Endothelial cell of umbilical vein (primary cell): ENCODE measurements around the gene GFRA3. TPM values are rescaled to one million over a fixed set of nuclear protein-coding genes. Genes with fewer than 3 reads are reported as not detected.

ENCODE experiments used
- BruUV-seq: library from RNA; stranded (reverse); fragments of 400-500 nt; replicated peaks from 2 replicates; lab custom pipeline; 2021; lab: Mats Ljungman, UMichigan
- CTCF ChIA-PET: fragments of 300-600, 350-600 bp; sonication (Branson Sonifier 250); formaldehyde crosslinking; loops from one replicate; lab custom pipeline; 2021; ENCODE audit warnings: antibody characterized with exemption, inconsistent platforms; lab: Charles Lee
- POLR2A ChIA-PET: fragments of 300-600, 350-600 bp; sonication (Branson Sonifier 250); formaldehyde crosslinking; loops from one replicate; lab custom pipeline; 2021; ENCODE audit warnings: antibody characterized with exemption, inconsistent platforms; lab: Charles Lee
- DNase-seq: peaks from one replicate; pipeline ENCODE4 v3.0.0-alpha.2; 2011; ENCODE audit warnings: low read depth, low spot score
- FAIRE-seq: peaks from 2 replicates; lab custom pipeline; 2011; peaks lifted over from hg19 to GRCh38; lab: Jason Lieb, UNC
- H2AFZ ChIP-seq: 2 replicates; pipeline ENCODE4 v1.6.0; 2012; ENCODE audit warnings: low read depth, low read length, control low read depth, inconsistent platforms
- H3K27ac ChIP-seq: 2 replicates; pipeline ENCODE4 v1.5.1; 2011; ENCODE audit warnings: low read depth, mild to moderate bottlenecking, control low read depth, low read length, moderate library complexity; ENCODE audit not compliant: insufficient read depth
- H3K27me3 ChIP-seq, 2 experiments: 2 replicates each; pipeline versions ENCODE4 v1.6.0 to v1.6.1; 2011; ENCODE audit warnings: low read length in 2 of 2, mixed read lengths in 1 of 2; ENCODE audit not compliant: control insufficient read depth in 2 of 2, insufficient read depth in 2 of 2
- H3K36me3 ChIP-seq, 2 experiments: 2 replicates in 1 of 2; 3 replicates in 1 of 2; pipeline ENCODE4 v1.5.1; 2011; ENCODE audit warnings: low read length in 2 of 2, mild to moderate bottlenecking in 1 of 2, moderate library complexity in 1 of 2; ENCODE audit not compliant: control insufficient read depth in 2 of 2, insufficient read depth in 2 of 2; ENCODE audit errors: extremely low read depth in 1 of 2
- H3K4me1 ChIP-seq: 3 replicates; pipeline ENCODE4 v1.5.1; 2011; ENCODE audit warnings: mild to moderate bottlenecking, low read length; ENCODE audit not compliant: control insufficient read depth, insufficient read depth; ENCODE audit errors: extremely low read depth
- H3K4me2 ChIP-seq: 2 replicates; pipeline ENCODE4 v1.6.1; 2011; ENCODE audit warnings: low read length, control low read depth, mixed read lengths; ENCODE audit not compliant: insufficient read depth
- H3K4me3 ChIP-seq, 3 experiments: fragments of 200-600 bp in 1 of 3; sonication (generic), shearing (Covaris generic) in 1 of 3; replicated peaks in 1 of 3; 2 replicates each; pipeline ENCODE4 v1.5.1; 2011 to 2016; ENCODE audit warnings: control low read depth in 3 of 3, low read length in 3 of 3, mild to moderate bottlenecking in 2 of 3, inconsistent platforms in 1 of 3, low read depth in 1 of 3, moderate library complexity in 1 of 3; ENCODE audit not compliant: insufficient read depth in 1 of 3
- H3K79me2 ChIP-seq: 2 replicates; pipeline ENCODE4 v1.6.0; 2012; ENCODE audit warnings: low read length, inconsistent platforms; ENCODE audit not compliant: control insufficient read depth, insufficient read depth
- H3K9ac ChIP-seq: replicated peaks from 2 replicates; pipeline ENCODE3; 2011; ENCODE audit warnings: low read length, control low read depth; ENCODE audit not compliant: insufficient read depth; ENCODE audit errors: extremely low read depth
- H3K9me1 ChIP-seq: replicated peaks from 3 replicates; pipeline ENCODE4 v1.6.0; 2011; ENCODE audit warnings: mild to moderate bottlenecking, low read length; ENCODE audit not compliant: control insufficient read depth, insufficient read depth; ENCODE audit errors: extremely low read depth
- H3K9me3 ChIP-seq: replicated peaks from 2 replicates; pipeline ENCODE4 v1.5.1; 2012; ENCODE audit warnings: low read length, inconsistent platforms; ENCODE audit not compliant: control insufficient read depth, insufficient read depth
- H4K20me1 ChIP-seq: replicated peaks from 2 replicates; pipeline ENCODE3; 2011; ENCODE audit warnings: mild to moderate bottlenecking, low read length; ENCODE audit not compliant: control insufficient read depth, insufficient read depth; ENCODE audit errors: extremely low read depth
- JUN ChIP-seq: IDR thresholded peaks from 2 replicates; pipeline ENCODE4 v1.6.1; 2011; ENCODE audit warnings: borderline replicate concordance, low read depth; ENCODE audit not compliant: insufficient read length, insufficient read depth
- MYC ChIP-seq: IDR thresholded peaks from one replicate; pipeline ENCODE4 v1.6.1; 2011; ENCODE audit warnings: mild to moderate bottlenecking, low read depth, low read length
- POLR2A ChIP-seq: IDR thresholded peaks from 2 replicates; pipeline ENCODE4 v1.6.1; 2012; ENCODE audit warnings: low read depth, mild to moderate bottlenecking, control low read depth, low read length
- POLR2AphosphoS5 ChIP-seq: IDR thresholded peaks from 2 replicates; pipeline ENCODE4 v1.6.1; 2012; ENCODE audit warnings: low read depth, mild to moderate bottlenecking, control low read depth, low read length, moderate library complexity; ENCODE audit not compliant: insufficient read depth
- dilution Hi-C: fragments of 300-500 bp; cut with MboI; formaldehyde crosslinking; loops from one replicate; pipeline ENCODE4 v1.15.0; 2019; ENCODE audit warnings: low sequenced_read_pairs; ENCODE audit not compliant: extremely low pct_ligation_motif_present
- intact Hi-C: fragments of 100-400 bp; cut with micrococcal nuclease; formaldehyde crosslinking; loops from one replicate; pipeline ENCODE4 v1.10.0; 2022
- polyA plus RNA-seq, 4 experiments: library from polyadenylated mRNA; depleted of rRNA in 3 of 4; stranded (reverse) in 3 of 4; unstranded in 1 of 4; fragments of >200 nt; gene quantifications; 2 replicates each; pipeline versions ENCODE4 v1.2.1 to v1.2.3, GENCODE V29; 2011 to 2012; ENCODE audit warnings: missing spikeins in 1 of 4
- total RNA-seq: library from RNA; stranded (reverse); gene quantifications from 2 replicates; pipeline ENCODE4 v1.2.3, GENCODE V29; 2021
- TF ChIP-seq, protein P1 (sequence below), 2 donors: IDR thresholded peaks; 1 replicate in 1 of 2; 2 replicates in 1 of 2; pipeline ENCODE4 v1.5.1; 2011; ENCODE audit warnings: low read length in 2 of 2, mild to moderate bottlenecking in 2 of 2, moderate library complexity in 2 of 2, control low read depth in 1 of 2, inconsistent platforms in 1 of 2, low read depth in 1 of 2; ENCODE audit not compliant: insufficient read depth in 1 of 2; ENCODE audit errors: extremely low read depth in 1 of 2

GFRA3 gene
- total and polyA plus RNA-seq, 2 donors (not counting 3 experiments of a cell fraction or from before 2014, with no cell fraction given): 0.10 TPM; not detected in 1

GRCh38 chr5:138213161-138214029 lies 61.0 kb downstream of the GFRA3 start, which contains the start of gene CDC23:
CDC23 (minus strand) TSS chr5:138213323; CDS start chr5:138213312, 11 bp downstream.
- peak; percentile 25 for TF ChIP-seq POLR2AphosphoS5
- peak; percentile 27 for TF ChIP-seq POLR2A
- TF ChIP-seq JUN: no peak
- TF ChIP-seq MYC: no peak
- TF ChIP-seq, protein P1, sequence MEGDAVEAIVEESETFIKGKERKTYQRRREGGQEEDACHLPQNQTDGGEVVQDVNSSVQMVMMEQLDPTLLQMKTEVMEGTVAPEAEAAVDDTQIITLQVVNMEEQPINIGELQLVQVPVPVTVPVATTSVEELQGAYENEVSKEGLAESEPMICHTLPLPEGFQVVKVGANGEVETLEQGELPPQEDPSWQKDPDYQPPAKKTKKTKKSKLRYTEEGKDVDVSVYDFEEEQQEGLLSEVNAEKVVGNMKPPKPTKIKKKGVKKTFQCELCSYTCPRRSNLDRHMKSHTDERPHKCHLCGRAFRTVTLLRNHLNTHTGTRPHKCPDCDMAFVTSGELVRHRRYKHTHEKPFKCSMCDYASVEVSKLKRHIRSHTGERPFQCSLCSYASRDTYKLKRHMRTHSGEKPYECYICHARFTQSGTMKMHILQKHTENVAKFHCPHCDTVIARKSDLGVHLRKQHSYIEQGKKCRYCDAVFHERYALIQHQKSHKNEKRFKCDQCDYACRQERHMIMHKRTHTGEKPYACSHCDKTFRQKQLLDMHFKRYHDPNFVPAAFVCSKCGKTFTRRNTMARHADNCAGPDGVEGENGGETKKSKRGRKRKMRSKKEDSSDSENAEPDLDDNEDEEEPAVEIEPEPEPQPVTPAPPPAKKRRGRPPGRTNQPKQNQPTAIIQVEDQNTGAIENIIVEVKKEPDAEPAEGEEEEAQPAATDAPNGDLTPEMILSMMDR (IDR thresholded peaks at IDR 0.05; ENCODE audit: extremely low read depth in 1 of 2, insufficient read depth in 1 of 2, low read depth in 1 of 2, low read length in 2 of 2): no peak
- no peaks in the 10 kb centered on the region for H3K36me3 ChIP-seq
- peaks cover 11% of the 10 kb centered on the region for H3K4me1 ChIP-seq
- peak within 1 kb of the TSS; percentile 46 to 71 (median 61) for H3K4me3 ChIP-seq
- intact Hi-C loops: loop anchor here (1.0 kb wide), 1 partner anchor 34 kb away; the partner anchor contains the start of gene KIF20A
- H3K4me2 ChIP-seq: peak within 1 kb of the TSS; percentile 84
- TSS peak; percentile 79 for BruUV-seq
- ChIA-PET CTCF (interaction anchor here (1.0 to 1.9 kb wide), 3 partner anchors 10 to 139 kb away, joined by 3 to 10 read pairs (median 4); partner anchors contain the start of gene KDM3B), POLR2A (interaction anchor here (0.8 kb wide), 1 partner anchor 27 kb away, joined by 4 read pairs; no protein-coding TSS in a partner anchor)
- dilution Hi-C loops: no loop called here
- H3K9ac ChIP-seq: peak within 1 kb of the TSS; percentile 91
- FAIRE-seq: peak; percentile 100
- H4K20me1 ChIP-seq: no peaks in the 10 kb centered on the region
- H2AFZ ChIP-seq: peak within 1 kb of the TSS; percentile 96
- peak; percentile 99 for DNase-seq
- H3K79me2 ChIP-seq: peaks cover 39% of the 10 kb centered on the region
- no peaks in the 10 kb centered on the region for H3K9me1 ChIP-seq
- peak within 1 kb of the TSS; percentile 77 for H3K27ac ChIP-seq
- no peaks in the 10 kb centered on the region for H3K9me3 ChIP-seq
- H3K27me3 ChIP-seq: no peaks in the 10 kb centered on the region
